WTC11 (cell line): ENCODE results near the gene MBOAT1. TPM values are rescaled to one million over a fixed set of nuclear protein-coding genes. Genes with fewer than 3 reads are reported as not detected.
"Not testable (repeated sequence)": the region's sequence is repeated elsewhere in the genome, so short reads cannot be mapped to it uniquely, and the experiment has no call there.

Source experiments
- ATAC-seq: fragments of 200-7000 bp; cut with Tn5 transposase; 2 replicates; pipeline ENCODE4 v1.10.0; 2021; ENCODE audit warnings: mild to moderate bottlenecking, moderate library complexity
- CTCF ChIA-PET: fragments of 300-600 bp; sonication (Branson Sonifier 250); formaldehyde crosslinking; loops from one replicate; lab custom pipeline; 2021; ENCODE audit warnings: antibody characterized with exemption; lab: Charles Lee
- POLR2A ChIA-PET: fragments of 350-600 bp; sonication (Branson Sonifier 250); formaldehyde crosslinking; loops from one replicate; lab custom pipeline; 2021; ENCODE audit warnings: antibody characterized with exemption; lab: Charles Lee
- DNase-seq: peaks from one replicate; pipeline ENCODE4 v3.0.0; 2021; ENCODE audit warnings: low spot score
- H3K27ac Mint-ChIP-seq: 2 replicates; pipeline ENCODE4 v1.8.0; 2021; ENCODE audit warnings: mixed read lengths
- H3K27me3 Mint-ChIP-seq: 2 replicates; pipeline ENCODE4 v1.8.0; 2021; ENCODE audit warnings: low read depth, mild to moderate bottlenecking, moderate library complexity, mixed read lengths
- H3K36me3 Mint-ChIP-seq: 2 replicates; pipeline ENCODE4 v1.8.0; 2021; ENCODE audit warnings: mixed read lengths
- H3K4me1 Mint-ChIP-seq: 2 replicates; pipeline ENCODE4 v1.8.0; 2022; ENCODE audit warnings: mixed read lengths
- H3K4me3 Mint-ChIP-seq: 2 replicates; pipeline ENCODE4 v1.8.0; 2021; ENCODE audit warnings: mild to moderate bottlenecking, moderate library complexity, mixed read lengths
- H3K9me3 Mint-ChIP-seq: 2 replicates; pipeline ENCODE4 v1.8.0; 2021; ENCODE audit warnings: mixed read lengths
- ATF1 ChIP-seq: sonication (generic); formaldehyde crosslinking; IDR thresholded peaks from 2 replicates; pipeline ENCODE4 v1.8.1; 2023; ENCODE audit warnings: mild to moderate bottlenecking, moderate library complexity, missing genetic modification reagents
- CREM ChIP-seq: sonication (generic); formaldehyde crosslinking; IDR thresholded peaks from 2 replicates; pipeline ENCODE4 v1.8.1; 2022; ENCODE audit warnings: mild to moderate bottlenecking, missing genetic modification reagents, moderate library complexity
- EMX1 ChIP-seq: fragments of 250-450 bp; sonication (Bioruptor Pico); IDR thresholded peaks from 2 replicates; pipeline ENCODE4 v1.8.0; 2021; ENCODE audit warnings: mild to moderate bottlenecking
- FOXP1 ChIP-seq: sonication (generic); formaldehyde crosslinking; IDR thresholded peaks from 2 replicates; pipeline ENCODE4 v1.8.0; 2022; ENCODE audit warnings: missing genetic modification reagents, mild to moderate bottlenecking, moderate library complexity, borderline replicate concordance
- JAZF1 ChIP-seq: fragments of 250-450 bp; sonication (Bioruptor Pico); IDR thresholded peaks from 2 replicates; pipeline ENCODE4 v1.9.0; 2021; ENCODE audit warnings: moderate library complexity, mild to moderate bottlenecking, inconsistent platforms
- JUN ChIP-seq: sonication (generic); formaldehyde crosslinking; IDR thresholded peaks from 2 replicates; pipeline ENCODE4 v1.8.0; 2023; ENCODE audit warnings: mild to moderate bottlenecking, missing genetic modification reagents
- MXD4 ChIP-seq: fragments of 250-450 bp; sonication (Bioruptor Pico); IDR thresholded peaks from 2 replicates; pipeline ENCODE4 v1.8.0; 2021; ENCODE audit warnings: mild to moderate bottlenecking, moderate library complexity, borderline replicate concordance
- NFE2L1 ChIP-seq: sonication (generic); formaldehyde crosslinking; IDR thresholded peaks from 2 replicates; pipeline ENCODE4 v1.8.1; 2023; ENCODE audit warnings: missing genetic modification reagents
- NR3C1 ChIP-seq: sonication (generic); formaldehyde crosslinking; conservative IDR thresholded peaks from 2 replicates; pipeline ENCODE4 v1.8.1; 2023; ENCODE audit warnings: low read depth, mild to moderate bottlenecking, missing genetic modification reagents
- ZBTB21 ChIP-seq: sonication (generic); formaldehyde crosslinking; IDR thresholded peaks from 2 replicates; pipeline ENCODE4 v1.8.1; 2023; ENCODE audit warnings: mild to moderate bottlenecking, missing genetic modification reagents, borderline replicate concordance
- ZNF138 ChIP-seq: sonication (generic); formaldehyde crosslinking; conservative IDR thresholded peaks from 2 replicates; pipeline ENCODE4 v1.8.1; 2022; ENCODE audit warnings: mild to moderate bottlenecking, moderate library complexity, missing genetic modification reagents
- ZNF232 ChIP-seq: sonication (generic); formaldehyde crosslinking; IDR thresholded peaks from 2 replicates; pipeline ENCODE4 v1.8.0; 2022; ENCODE audit warnings: mild to moderate bottlenecking, missing genetic modification reagents
- ZNF671 ChIP-seq: fragments of 250-450 bp; sonication (Bioruptor Pico); IDR thresholded peaks from 2 replicates; pipeline ENCODE4 v1.8.0; 2021; ENCODE audit warnings: mild to moderate bottlenecking
- total RNA-seq: library from RNA; stranded (reverse); gene quantifications from 3 replicates; pipeline ENCODE4 v1.2.3, GENCODE V29; 2021
- TF ChIP-seq, protein P1 (sequence below): sonication (generic); formaldehyde crosslinking; IDR thresholded peaks from 2 replicates; pipeline ENCODE4 v1.8.0; 2022; ENCODE audit warnings: mild to moderate bottlenecking, missing genetic modification reagents
- TF ChIP-seq, protein P2 (sequence below): sonication (generic); formaldehyde crosslinking; IDR thresholded peaks from 2 replicates; pipeline ENCODE4 v1.8.0; 2023; ENCODE audit warnings: missing genetic modification reagents, mild to moderate bottlenecking, borderline replicate concordance
- TF ChIP-seq, protein P3 (sequence below): sonication (generic); formaldehyde crosslinking; IDR thresholded peaks from 2 replicates; pipeline ENCODE4 v1.8.1; 2023; ENCODE audit warnings: mild to moderate bottlenecking, missing genetic modification reagents, moderate library complexity
- TF ChIP-seq, protein P4 (sequence below): fragments of 200-600 bp; IDR thresholded peaks from 2 replicates; pipeline ENCODE4 v1.8.0; 2022; ENCODE audit warnings: antibody characterized with exemption
- TF ChIP-seq, protein P5 (sequence below): sonication (generic); formaldehyde crosslinking; IDR thresholded peaks from 2 replicates; pipeline ENCODE4 v1.8.0; 2022; ENCODE audit warnings: mild to moderate bottlenecking, missing genetic modification reagents

Gene MBOAT1
- total RNA-seq, 1 experiment from 2014 or later, result 22.9 TPM

DNA sequence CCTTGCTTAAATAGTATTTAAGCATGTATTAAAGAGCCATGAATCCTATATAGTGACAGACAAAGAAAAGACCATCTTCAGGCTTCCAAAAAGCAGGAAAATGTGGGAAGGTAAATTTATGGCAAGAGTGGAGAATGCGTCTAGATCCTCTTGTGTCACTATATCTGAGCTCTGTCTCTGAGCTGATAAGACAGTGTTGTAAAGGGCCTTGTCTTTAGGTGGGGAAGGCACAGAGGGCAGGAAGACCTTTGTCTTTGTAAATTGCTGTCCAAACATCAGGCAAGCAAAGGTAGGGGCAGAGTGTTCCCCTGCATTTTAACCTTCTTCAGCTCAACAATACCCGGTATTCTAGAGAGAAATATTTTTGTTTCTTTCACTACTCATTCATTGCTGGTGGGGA is 33.9 kb upstream of the MBOAT1 start:
- Mint-ChIP-seq H3K27me3 (peaks cover 2% of the 10 kb centered on the region; the same call in 1 of the 2 replicates), H3K27ac (no peak overlapping the region), H3K9me3 (peaks cover 11% of the 10 kb centered on the region), H3K4me3 (no peak overlapping the region), H3K36me3 (0 out of 2 replicates have a peak, but pooled peaks cover 2% of the 10 kb centered on the region), H3K4me1 (peaks cover 15% of the 10 kb centered on the region)
- no peak for DNase-seq
- ChIA-PET POLR2A (no interaction called here), CTCF (no interaction called here)
- 0 out of 2 replicates have a peak, but pooled peaks have one; percentile 36 for ATAC-seq
- no peak for TF ChIP-seq MXD4 (CRISPR knock-in tag)
- TF ChIP-seq FOXP1 (CRISPR knock-in tag), result no peak
- no peak for TF ChIP-seq ZNF232 (CRISPR knock-in tag)

DNA sequence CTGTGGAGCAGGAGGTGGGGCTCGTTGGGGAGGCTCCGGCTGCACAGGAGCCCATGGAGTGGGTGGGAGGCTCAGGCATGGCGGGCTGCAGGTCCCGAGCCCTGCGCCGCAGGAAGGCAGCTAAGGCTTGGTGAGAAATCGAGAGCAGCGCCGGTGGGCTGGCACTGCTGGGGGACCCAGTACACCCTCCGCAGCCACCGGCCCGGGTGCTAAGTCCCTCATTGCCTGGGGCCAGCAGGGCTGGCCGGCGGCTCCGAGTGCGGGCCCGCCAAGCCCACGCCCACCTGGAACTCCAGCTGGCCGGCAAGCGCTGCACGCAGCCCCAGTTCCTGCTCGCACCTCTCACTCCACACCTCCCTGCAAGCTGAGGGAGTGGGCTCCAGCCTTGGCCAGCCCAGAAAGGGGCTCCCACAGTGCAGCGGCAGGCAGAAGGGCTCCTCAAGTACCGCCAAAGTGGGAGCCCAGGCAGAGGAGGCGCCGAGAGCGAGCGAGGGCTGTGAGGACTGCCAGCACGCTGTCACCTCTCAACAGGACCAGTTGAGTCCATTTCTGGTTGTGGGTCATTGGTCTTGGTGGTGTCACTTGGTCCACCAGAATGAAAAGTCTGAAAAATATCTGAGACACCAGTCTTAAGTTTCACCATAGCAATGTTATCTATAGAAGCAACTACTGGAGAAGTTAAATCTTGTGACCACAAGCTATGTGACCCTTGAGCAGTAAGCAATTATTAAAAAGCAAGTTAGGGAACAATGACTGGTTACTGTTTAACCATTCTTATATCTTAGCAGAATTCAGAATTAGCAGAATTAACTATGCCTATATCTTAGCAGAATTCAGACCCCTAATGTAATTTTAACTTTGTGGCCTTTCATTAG is 32.8 kb upstream of the MBOAT1 start:
- H3K27me3 Mint-ChIP-seq, DNase-seq, H3K4me3 Mint-ChIP-seq, H3K36me3 Mint-ChIP-seq, H3K27ac Mint-ChIP-seq, POLR2A ChIA-PET, CTCF ChIA-PET, ATAC-seq: not testable (repeated sequence)
- Mint-ChIP-seq H3K4me1 (peaks cover 15% of the 10 kb centered on the region), H3K9me3 (peaks cover 11% of the 10 kb centered on the region)

DNA sequence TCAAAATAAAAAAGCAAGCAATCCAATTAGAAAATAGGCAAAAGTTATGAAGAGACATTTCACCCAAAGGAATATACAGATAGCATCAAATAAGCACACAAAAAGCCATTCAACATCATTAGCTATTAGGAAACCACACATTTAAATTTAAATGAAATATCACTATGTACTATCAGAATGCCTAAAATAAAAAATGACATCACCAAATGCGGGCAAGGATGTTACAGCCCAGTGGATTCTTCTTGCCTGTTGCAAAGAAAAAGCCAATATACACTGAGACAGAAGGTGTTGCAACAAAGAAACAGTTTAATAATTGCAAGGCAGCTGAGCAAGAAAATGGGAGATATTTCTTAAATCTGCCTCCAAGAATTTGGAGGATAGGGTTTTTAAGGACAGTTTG is 31.0 kb upstream of the MBOAT1 start:
- no peak overlapping the region for H3K27ac Mint-ChIP-seq
- H3K36me3 Mint-ChIP-seq, result 0 out of 2 replicates have a peak, but pooled peaks cover 2% of the 10 kb centered on the region
- TF ChIP-seq CREM, result no peak
- TF ChIP-seq, all 79 proteins: peak for 0
- Mint-ChIP-seq H3K27me3 (peaks cover 2% of the 10 kb centered on the region; the same call in 1 of the 2 replicates), H3K4me1 (peaks cover 20% of the 10 kb centered on the region), H3K4me3 (no peak overlapping the region), H3K9me3 (peaks cover 11% of the 10 kb centered on the region)
- POLR2A ChIA-PET, result no interaction called here
- DNase-seq (no peak), ATAC-seq (no peak)
- CTCF ChIA-PET, result interaction anchor here (1.3 kb wide), 1 partner anchor 116 kb away, joined by 4 read pairs; no protein-coding TSS in a partner anchor

DNA sequence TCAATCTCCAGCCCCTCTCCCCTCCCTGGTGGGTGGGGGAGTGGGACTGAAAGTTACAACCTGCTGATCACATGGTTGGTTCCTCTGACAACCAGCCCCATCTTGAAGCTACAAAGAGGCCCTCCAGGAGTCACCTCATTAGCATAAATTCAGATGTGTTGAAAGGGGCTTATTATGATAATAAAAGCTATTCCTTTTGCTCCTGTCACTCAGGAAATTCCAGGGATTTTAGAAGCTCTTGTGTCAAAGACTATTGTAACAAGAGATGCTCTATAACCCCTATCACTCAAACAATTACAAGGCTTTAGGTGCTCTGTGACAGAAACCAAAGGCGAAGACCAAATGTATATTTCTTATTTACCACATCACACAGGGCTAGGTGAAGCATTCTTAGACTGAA is 30.1 kb upstream of the MBOAT1 start:
- Mint-ChIP-seq H3K36me3 (0 out of 2 replicates have a peak, but pooled peaks cover 2% of the 10 kb centered on the region), H3K4me1 (peaks cover 28% of the 10 kb centered on the region), H3K9me3 (peaks cover 11% of the 10 kb centered on the region), H3K4me3 (no peak overlapping the region), H3K27ac (no peak overlapping the region), H3K27me3 (no peaks in the 10 kb centered on the region)
- DNase-seq (no peak), ATAC-seq (no peak)
- ChIA-PET POLR2A (no interaction called here), CTCF (interaction anchor here (1.1 to 1.3 kb wide), 2 partner anchors 9 to 116 kb away, joined by 3 to 4 read pairs; no protein-coding TSS in a partner anchor)
- TF ChIP-seq NFE2L1 (CRISPR knock-in tag) (no peak), ZBTB21 (CRISPR knock-in tag) (no peak), ZNF671 (CRISPR knock-in tag) (no peak), EMX1 (CRISPR knock-in tag) (no peak), JAZF1 (no peak), ATF1 (no peak)
- TF ChIP-seq, protein P1, sequence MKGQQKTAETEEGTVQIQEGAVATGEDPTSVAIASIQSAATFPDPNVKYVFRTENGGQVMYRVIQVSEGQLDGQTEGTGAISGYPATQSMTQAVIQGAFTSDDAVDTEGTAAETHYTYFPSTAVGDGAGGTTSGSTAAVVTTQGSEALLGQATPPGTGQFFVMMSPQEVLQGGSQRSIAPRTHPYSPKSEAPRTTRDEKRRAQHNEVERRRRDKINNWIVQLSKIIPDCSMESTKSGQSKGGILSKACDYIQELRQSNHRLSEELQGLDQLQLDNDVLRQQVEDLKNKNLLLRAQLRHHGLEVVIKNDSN (CRISPR knock-in tag), result 0 out of 2 replicates have a peak, but pooled peaks have one; percentile 22

DNA sequence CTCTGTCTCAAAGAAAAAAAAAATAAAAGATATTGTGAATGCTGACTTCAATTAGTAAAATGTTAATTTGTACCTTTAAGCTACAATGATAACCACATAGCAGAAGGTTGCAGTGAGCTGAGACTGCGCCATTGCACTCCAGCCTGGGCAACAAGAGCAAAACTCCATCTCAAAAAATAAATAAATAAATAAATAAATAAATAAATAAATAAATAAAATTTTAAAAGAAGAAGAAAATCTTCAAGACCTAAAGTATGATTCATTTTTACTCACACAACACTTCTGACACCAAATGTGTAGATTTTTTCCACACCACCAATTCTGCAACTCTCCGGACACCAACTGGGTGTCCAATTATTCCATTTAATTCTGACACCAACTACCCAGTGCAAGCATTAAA is 28.8 kb upstream of the MBOAT1 start:
- Mint-ChIP-seq H3K4me3 (no peak overlapping the region), H3K27me3 (no peaks in the 10 kb centered on the region), H3K36me3 (no peaks in the 10 kb centered on the region), H3K9me3 (peaks cover 8% of the 10 kb centered on the region), H3K4me1 (peaks cover 31% of the 10 kb centered on the region), H3K27ac (no peak overlapping the region)
- POLR2A ChIA-PET, result no interaction called here
- DNase-seq (no peak), ATAC-seq (no peak)
- CTCF ChIA-PET, result no interaction called here
- TF ChIP-seq ZNF138 (CRISPR knock-in tag) (no peak), JUN (CRISPR knock-in tag) (no peak), CREM (no peak), NR3C1 (no peak)
- TF ChIP-seq, protein P2, sequence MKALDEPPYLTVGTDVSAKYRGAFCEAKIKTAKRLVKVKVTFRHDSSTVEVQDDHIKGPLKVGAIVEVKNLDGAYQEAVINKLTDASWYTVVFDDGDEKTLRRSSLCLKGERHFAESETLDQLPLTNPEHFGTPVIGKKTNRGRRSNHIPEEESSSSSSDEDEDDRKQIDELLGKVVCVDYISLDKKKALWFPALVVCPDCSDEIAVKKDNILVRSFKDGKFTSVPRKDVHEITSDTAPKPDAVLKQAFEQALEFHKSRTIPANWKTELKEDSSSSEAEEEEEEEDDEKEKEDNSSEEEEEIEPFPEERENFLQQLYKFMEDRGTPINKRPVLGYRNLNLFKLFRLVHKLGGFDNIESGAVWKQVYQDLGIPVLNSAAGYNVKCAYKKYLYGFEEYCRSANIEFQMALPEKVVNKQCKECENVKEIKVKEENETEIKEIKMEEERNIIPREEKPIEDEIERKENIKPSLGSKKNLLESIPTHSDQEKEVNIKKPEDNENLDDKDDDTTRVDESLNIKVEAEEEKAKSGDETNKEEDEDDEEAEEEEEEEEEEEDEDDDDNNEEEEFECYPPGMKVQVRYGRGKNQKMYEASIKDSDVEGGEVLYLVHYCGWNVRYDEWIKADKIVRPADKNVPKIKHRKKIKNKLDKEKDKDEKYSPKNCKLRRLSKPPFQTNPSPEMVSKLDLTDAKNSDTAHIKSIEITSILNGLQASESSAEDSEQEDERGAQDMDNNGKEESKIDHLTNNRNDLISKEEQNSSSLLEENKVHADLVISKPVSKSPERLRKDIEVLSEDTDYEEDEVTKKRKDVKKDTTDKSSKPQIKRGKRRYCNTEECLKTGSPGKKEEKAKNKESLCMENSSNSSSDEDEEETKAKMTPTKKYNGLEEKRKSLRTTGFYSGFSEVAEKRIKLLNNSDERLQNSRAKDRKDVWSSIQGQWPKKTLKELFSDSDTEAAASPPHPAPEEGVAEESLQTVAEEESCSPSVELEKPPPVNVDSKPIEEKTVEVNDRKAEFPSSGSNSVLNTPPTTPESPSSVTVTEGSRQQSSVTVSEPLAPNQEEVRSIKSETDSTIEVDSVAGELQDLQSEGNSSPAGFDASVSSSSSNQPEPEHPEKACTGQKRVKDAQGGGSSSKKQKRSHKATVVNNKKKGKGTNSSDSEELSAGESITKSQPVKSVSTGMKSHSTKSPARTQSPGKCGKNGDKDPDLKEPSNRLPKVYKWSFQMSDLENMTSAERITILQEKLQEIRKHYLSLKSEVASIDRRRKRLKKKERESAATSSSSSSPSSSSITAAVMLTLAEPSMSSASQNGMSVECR (CRISPR knock-in tag), result no peak
- TF ChIP-seq, protein P3, sequence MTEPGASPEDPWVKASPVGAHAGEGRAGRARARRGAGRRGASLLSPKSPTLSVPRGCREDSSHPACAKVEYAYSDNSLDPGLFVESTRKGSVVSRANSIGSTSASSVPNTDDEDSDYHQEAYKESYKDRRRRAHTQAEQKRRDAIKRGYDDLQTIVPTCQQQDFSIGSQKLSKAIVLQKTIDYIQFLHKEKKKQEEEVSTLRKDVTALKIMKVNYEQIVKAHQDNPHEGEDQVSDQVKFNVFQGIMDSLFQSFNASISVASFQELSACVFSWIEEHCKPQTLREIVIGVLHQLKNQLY (CRISPR knock-in tag), result no peak
- TF ChIP-seq, protein P4, sequence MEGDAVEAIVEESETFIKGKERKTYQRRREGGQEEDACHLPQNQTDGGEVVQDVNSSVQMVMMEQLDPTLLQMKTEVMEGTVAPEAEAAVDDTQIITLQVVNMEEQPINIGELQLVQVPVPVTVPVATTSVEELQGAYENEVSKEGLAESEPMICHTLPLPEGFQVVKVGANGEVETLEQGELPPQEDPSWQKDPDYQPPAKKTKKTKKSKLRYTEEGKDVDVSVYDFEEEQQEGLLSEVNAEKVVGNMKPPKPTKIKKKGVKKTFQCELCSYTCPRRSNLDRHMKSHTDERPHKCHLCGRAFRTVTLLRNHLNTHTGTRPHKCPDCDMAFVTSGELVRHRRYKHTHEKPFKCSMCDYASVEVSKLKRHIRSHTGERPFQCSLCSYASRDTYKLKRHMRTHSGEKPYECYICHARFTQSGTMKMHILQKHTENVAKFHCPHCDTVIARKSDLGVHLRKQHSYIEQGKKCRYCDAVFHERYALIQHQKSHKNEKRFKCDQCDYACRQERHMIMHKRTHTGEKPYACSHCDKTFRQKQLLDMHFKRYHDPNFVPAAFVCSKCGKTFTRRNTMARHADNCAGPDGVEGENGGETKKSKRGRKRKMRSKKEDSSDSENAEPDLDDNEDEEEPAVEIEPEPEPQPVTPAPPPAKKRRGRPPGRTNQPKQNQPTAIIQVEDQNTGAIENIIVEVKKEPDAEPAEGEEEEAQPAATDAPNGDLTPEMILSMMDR, result no peak
- TF ChIP-seq, protein P5, sequence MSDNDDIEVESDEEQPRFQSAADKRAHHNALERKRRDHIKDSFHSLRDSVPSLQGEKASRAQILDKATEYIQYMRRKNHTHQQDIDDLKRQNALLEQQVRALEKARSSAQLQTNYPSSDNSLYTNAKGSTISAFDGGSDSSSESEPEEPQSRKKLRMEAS (CRISPR knock-in tag), result no peak
